Gastroesophageal sphincter (tissue), 4 donors: ENCODE data around the gene MEX3A. TPM values are rescaled to one million over a fixed set of nuclear protein-coding genes. Genes with fewer than 3 reads are reported as not detected.
"Not testable (repeated sequence)": the region's sequence is repeated elsewhere in the genome, so short reads cannot be mapped to it uniquely, and the experiment has no call there.

Source experiments
- ATAC-seq: fragments of 150-250 bp; one replicate; pipeline ENCODE4 v1.9.1; 2016; ENCODE audit warnings: mild to moderate bottlenecking, moderate library complexity
- H3K27ac ChIP-seq, 4 donors: fragments of 200-600 bp; sonication (generic) in 3 of 4; 1 replicate in 3 of 4; 2 replicates in 1 of 4; pipeline ENCODE4 v1.5.1; 2016 to 2019
- H3K27me3 ChIP-seq: fragments of 200-600 bp; sonication (generic); one replicate; pipeline ENCODE4 v1.5.1; 2019
- H3K36me3 ChIP-seq, 2 donors: fragments of 200-600 bp; sonication (generic); one replicate each; pipeline ENCODE4 v1.5.1; 2019; ENCODE audit warnings: control low read depth in 1 of 2
- H3K4me1 ChIP-seq, 3 donors: fragments of 200-600 bp; sonication (generic); 1 replicate in 2 of 3; 2 replicates in 1 of 3; pipeline ENCODE4 v1.5.1; 2016 to 2019; ENCODE audit warnings: control low read depth in 2 of 3
- H3K4me3 ChIP-seq, 2 donors: fragments of 200-600 bp; sonication (generic); one replicate each; pipeline ENCODE4 v1.5.1; 2019; ENCODE audit warnings: mild to moderate bottlenecking in 1 of 2, moderate library complexity in 1 of 2
- H3K9me3 ChIP-seq, 3 donors: fragments of 200-600 bp; sonication (generic); one replicate each; pipeline ENCODE4 v1.5.1; 2017 to 2019; ENCODE audit warnings: control low read depth in 2 of 3
- EP300 ChIP-seq: sonication (generic); formaldehyde crosslinking; IDR thresholded peaks from one replicate; pipeline ENCODE4 v1.6.1; 2017; ENCODE audit warnings: antibody characterized with exemption, mild to moderate bottlenecking
- POLR2A ChIP-seq, 2 donors: fragments of 450-650 bp; IDR thresholded peaks; one replicate each; pipeline ENCODE4 v1.6.1; 2017; ENCODE audit warnings: antibody characterized with exemption in 2 of 2, mild to moderate bottlenecking in 2 of 2, moderate library complexity in 1 of 2
- POLR2AphosphoS5 ChIP-seq: sonication (generic); formaldehyde crosslinking; IDR thresholded peaks from one replicate; pipeline ENCODE4 v1.6.1; 2017; ENCODE audit warnings: antibody characterized with exemption
- WGBS, 2 donors: methylation state at CpG; one replicate each; pipeline ENCODE4 v1.1.5; 2018; ENCODE audit warnings: low coverage in 1 of 2; 5-methylcytosine and 5-hydroxymethylcytosine counted together
- total RNA-seq, 4 donors: library from RNA; depleted of rRNA; stranded (reverse); fragments of >200 nt; gene quantifications; one replicate each; pipeline ENCODE4 v1.1.0, GENCODE V29; 2016
- TF ChIP-seq, protein P1 (sequence below), 4 experiments: fragments of 200-600 bp in 2 of 4; fragments of 450-650 bp in 2 of 4; sonication (generic) in 1 of 4; IDR thresholded peaks; one replicate each; pipeline ENCODE4 v1.5.1; 2017 to 2019; ENCODE audit warnings: antibody characterized with exemption in 4 of 4, mild to moderate bottlenecking in 2 of 4, moderate library complexity in 2 of 4

Gene MEX3A
- total RNA-seq, 4 donors from 2014 or later = under 0.01 to 0.78 (median 0.52) TPM

DNA sequence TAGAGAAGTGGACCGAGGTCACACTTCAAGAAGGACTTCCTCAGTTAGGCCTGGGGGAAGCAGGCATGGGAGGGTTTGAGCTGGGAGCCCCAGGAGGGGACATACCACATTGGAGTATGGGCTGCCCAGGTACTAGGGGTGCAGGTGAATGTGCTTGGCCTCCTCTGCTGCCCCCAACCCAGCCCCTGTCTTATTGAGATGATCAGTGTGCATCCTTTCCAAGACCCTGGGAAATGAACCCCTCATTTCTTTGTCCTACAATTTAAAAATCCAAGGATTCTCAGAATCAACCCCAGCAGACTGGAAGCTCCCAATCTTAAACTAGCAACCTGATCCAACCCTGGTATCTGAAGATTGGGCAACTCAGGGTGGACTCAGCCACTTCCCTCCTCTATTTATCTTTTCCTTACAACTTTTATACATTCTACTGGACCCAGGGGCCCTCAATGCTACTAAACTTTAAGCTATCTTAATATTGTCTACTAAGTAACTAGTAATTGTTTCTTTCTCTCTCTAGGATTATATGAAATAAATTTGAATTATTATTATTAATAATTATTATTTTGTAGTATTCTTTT lies 9.1 kb downstream of the MEX3A start:
- Histone ChIP-seq H3K27me3 (no peaks in the 10 kb centered on the region), H3K4me1 (peaks cover 0 to 27% (median 3%) of the 10 kb centered on the region in 3 donors), H3K9me3 (no peaks in the 10 kb centered on the region), H3K27ac (no peak overlapping the region), H3K36me3 (no peaks in the 10 kb centered on the region), H3K4me3 (no peak overlapping the region)
- ATAC-seq = no peak
- WGBS, 2 donors = 0% methylated on average over 1 of the region's 1 CpG; no CpG with 5 or more reads in 1 of the 2 donors
- TF ChIP-seq, protein P1, sequence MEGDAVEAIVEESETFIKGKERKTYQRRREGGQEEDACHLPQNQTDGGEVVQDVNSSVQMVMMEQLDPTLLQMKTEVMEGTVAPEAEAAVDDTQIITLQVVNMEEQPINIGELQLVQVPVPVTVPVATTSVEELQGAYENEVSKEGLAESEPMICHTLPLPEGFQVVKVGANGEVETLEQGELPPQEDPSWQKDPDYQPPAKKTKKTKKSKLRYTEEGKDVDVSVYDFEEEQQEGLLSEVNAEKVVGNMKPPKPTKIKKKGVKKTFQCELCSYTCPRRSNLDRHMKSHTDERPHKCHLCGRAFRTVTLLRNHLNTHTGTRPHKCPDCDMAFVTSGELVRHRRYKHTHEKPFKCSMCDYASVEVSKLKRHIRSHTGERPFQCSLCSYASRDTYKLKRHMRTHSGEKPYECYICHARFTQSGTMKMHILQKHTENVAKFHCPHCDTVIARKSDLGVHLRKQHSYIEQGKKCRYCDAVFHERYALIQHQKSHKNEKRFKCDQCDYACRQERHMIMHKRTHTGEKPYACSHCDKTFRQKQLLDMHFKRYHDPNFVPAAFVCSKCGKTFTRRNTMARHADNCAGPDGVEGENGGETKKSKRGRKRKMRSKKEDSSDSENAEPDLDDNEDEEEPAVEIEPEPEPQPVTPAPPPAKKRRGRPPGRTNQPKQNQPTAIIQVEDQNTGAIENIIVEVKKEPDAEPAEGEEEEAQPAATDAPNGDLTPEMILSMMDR (IDR thresholded peaks at IDR 0.05) = no peak

DNA sequence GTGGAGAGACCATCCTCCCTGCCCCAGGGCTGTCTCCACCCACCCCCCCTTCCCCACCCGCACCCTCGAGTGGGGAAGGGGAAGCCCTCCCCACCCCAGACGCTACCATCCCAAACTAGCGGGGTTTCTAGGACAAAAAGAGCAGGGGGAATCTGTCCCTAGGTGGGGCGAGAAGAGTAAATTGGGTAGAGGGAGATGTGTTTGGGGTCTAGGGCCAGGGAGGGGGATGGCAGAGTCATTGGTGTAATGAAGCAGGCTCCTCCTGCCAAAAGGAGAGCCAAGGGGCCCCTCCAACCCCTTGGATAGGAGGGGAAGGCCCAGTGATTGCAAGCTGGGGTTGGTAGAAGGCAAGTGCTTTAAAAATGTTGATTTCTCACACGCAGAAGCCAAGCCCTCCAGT lies 10.0 kb downstream of the MEX3A start:
- peaks cover 0 to 26% (median 3%) of the 10 kb centered on the region in 3 donors for H3K4me1 ChIP-seq
- WGBS, 2 donors = 0 to 83% methylated on average over 1 to 3 of the region's 6 CpGs
- no peak for ATAC-seq
- H3K27ac ChIP-seq = no peak overlapping the region
- H3K36me3 ChIP-seq = no peaks in the 10 kb centered on the region
- no peak overlapping the region for H3K4me3 ChIP-seq
- TF ChIP-seq, protein P1 (IDR thresholded peaks at IDR 0.05) = no peak
- TF ChIP-seq EP300 = no peak
- no peak for TF ChIP-seq POLR2A (IDR thresholded peaks at IDR 0.05)
- no peak for TF ChIP-seq POLR2AphosphoS5
- no peaks in the 10 kb centered on the region for H3K9me3 ChIP-seq
- no peaks in the 10 kb centered on the region for H3K27me3 ChIP-seq

DNA sequence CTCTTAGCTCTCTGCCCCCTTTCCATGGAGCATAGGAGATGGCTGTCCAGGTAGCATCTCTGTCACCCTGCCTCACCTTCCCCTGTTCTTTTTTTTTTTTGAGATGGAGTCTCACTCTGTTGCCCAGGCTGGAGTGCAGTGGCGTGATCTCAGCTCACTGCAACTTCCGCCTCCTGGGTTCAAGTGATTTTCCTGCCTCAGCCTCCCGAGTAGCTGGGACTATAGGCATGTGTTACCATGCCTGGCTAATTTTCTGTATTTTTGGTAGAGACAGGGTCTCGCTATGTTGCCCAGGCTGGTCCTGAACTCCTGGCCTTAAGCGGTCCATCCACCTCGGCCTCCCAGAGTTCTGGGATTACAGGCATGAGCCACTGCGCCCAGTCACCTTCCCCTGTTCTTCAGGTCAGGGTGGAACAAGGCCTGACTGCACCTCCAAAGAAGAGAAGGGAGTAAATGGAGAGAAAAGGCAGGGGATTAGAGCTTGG lies 10.9 kb downstream of the MEX3A start:
- ATAC-seq, H3K9me3 ChIP-seq, H3K27ac ChIP-seq, H3K27me3 ChIP-seq, H3K36me3 ChIP-seq, H3K4me3 ChIP-seq: not testable (repeated sequence)
- H3K4me1 ChIP-seq = peaks cover 0 to 17% (median 3%) of the 10 kb centered on the region in 3 donors
- WGBS, 2 donors = 20 to 81% methylated on average over 1 to 4 of the region's 7 CpGs

DNA sequence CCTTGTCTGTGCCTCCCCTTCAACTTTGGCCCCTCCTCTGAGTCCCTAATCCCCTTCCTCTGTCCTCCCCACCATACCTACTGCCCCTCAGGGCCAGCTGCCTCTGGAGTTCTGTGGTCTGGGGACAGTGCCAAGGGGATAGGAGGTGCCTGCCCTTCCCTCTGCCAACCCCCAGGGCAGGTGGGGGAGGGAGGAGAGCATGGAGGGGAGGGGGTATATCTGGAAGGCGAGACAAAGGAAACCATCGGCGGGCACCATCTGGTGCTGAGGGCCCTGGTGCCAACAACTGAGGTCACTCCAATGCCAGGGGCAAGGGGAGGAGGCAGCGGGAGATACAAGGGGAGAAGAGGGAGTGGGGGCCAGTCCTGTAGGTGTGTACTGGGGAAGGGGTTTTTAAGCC lies 11.7 kb downstream of the MEX3A start:
- Histone ChIP-seq H3K4me1 (peaks cover 0 to 9% (median 0%) of the 10 kb centered on the region in 3 donors), H3K27ac (no peak overlapping the region), H3K36me3 (no peaks in the 10 kb centered on the region), H3K27me3 (no peaks in the 10 kb centered on the region), H3K4me3 (no peak overlapping the region), H3K9me3 (no peaks in the 10 kb centered on the region)
- TF ChIP-seq EP300 (no peak), POLR2A (IDR thresholded peaks at IDR 0.05) (no peak), POLR2AphosphoS5 (no peak)
- TF ChIP-seq, protein P1 (IDR thresholded peaks at IDR 0.05) = no peak
- WGBS, 2 donors = 43% methylated on average over 3 of the region's 4 CpGs; no CpG with 5 or more reads in 1 of the 2 donors
- ATAC-seq = no peak

DNA sequence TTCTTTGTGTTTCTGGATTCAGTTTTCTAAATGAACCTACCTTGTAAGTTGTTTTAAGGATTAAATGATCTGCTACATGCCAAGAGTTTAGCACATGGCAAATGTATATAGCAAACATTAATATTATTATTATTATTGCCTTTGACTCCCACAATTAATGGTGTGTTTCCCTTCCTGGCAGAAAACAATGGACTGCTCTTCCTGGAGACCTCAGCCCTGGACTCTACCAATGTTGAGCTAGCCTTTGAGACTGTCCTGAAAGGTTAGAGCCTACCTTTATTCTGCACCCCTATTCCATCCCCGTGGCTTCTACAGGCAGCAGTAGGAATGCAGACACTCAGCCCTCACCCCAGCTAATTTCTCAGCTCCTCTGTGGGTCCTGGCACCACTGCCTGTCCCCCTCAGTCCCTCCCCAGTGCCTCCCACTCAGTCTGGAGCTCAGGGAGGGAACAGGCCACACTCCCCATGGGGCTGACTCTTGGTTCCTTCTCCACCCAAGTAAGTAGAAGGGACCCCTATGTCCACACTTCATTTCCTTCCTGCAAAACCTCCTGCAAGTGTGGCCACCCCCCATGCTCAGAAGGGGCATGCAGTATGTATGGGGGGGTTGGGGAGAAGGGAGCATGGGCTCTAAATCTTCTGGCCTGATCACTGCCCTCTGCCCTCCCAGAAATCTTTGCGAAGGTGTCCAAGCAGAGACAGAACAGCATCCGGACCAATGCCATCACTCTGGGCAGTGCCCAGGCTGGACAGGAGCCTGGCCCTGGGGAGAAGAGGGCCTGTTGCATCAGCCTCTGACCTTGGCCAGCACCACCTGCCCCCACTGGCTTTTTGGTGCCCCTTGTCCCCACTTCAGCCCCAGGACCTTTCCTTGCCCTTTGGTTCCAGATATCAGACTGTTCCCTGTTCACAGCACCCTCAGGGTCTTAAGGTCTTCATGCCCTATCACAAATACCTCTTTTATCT lies 12.5 kb downstream of the MEX3A start:
- Histone ChIP-seq H3K36me3 (no peaks in the 10 kb centered on the region), H3K27me3 (no peaks in the 10 kb centered on the region), H3K4me3 (no peak overlapping the region), H3K9me3 (no peaks in the 10 kb centered on the region), H3K27ac (no peak overlapping the region), H3K4me1 (peaks cover 0 to 1% (median 0%) of the 10 kb centered on the region in 3 donors)
- WGBS, 2 donors = 82 to 100% methylated on average over 2 of the region's 3 CpGs
- no peak for ATAC-seq
- TF ChIP-seq EP300 (no peak), POLR2AphosphoS5 (no peak), POLR2A (IDR thresholded peaks at IDR 0.05) (no peak)
- TF ChIP-seq, protein P1 (IDR thresholded peaks at IDR 0.05) = no peak
